ENCODE results near the gene ADAM23.

GRCh38 chr2:206482633-206483032, 39.3 kb downstream of the ADAM23 start:
- TF ChIP-seq CTCF (IDR thresholded peaks at IDR 0.05), result no peak
- no peak for TF ChIP-seq POLR2A (IDR thresholded peaks at IDR 0.05)

Data from adrenal gland (tissue), 5 donors.